Tibial nerve (tissue), 4 donors: Measurements from ENCODE around the gene CAVIN1.

Source experiments
- EP300 ChIP-seq, 2 donors: sonication (generic); formaldehyde crosslinking; IDR thresholded peaks; one replicate each; pipeline ENCODE4 v1.6.1; 2017; ENCODE audit warnings: antibody characterized with exemption in 2 of 2, mild to moderate bottlenecking in 1 of 2
- POLR2A ChIP-seq, 2 donors: fragments of 450-650 bp; IDR thresholded peaks; one replicate each; pipeline ENCODE4 v1.6.1; 2017; ENCODE audit warnings: antibody characterized with exemption in 2 of 2, mild to moderate bottlenecking in 2 of 2, moderate library complexity in 2 of 2
- TF ChIP-seq, protein P1 (sequence below), 5 experiments: fragments of 200-600 bp in 3 of 5; fragments of 450-650 bp in 2 of 5; sonication (generic) in 3 of 5; IDR thresholded peaks; one replicate each; pipeline ENCODE4 v1.5.1; 2016 to 2019; ENCODE audit warnings: antibody characterized with exemption in 5 of 5, mild to moderate bottlenecking in 3 of 5, moderate library complexity in 2 of 5

DNA sequence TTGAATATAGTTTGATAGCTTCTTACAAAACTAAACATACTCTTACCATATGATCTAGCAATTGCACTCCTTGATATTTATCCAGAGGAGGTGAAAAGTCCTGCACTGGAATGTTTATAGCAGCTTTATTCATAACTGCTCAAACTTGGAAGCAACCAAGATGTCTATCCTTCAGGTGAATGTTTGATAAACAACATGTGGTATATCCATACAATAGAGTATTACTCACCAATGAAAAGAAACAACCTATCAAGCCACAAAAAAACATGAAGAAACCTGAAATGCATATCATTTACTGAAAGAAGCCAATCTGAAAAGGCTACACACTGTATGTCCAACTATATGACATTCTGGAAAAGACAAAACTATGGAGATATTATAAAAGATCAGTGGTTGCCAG is 50.9 kb downstream of the CAVIN1 start:
- TF ChIP-seq POLR2A (IDR thresholded peaks at IDR 0.05) (no peak), EP300 (IDR thresholded peaks at IDR 0.05) (no peak)
- TF ChIP-seq, protein P1, sequence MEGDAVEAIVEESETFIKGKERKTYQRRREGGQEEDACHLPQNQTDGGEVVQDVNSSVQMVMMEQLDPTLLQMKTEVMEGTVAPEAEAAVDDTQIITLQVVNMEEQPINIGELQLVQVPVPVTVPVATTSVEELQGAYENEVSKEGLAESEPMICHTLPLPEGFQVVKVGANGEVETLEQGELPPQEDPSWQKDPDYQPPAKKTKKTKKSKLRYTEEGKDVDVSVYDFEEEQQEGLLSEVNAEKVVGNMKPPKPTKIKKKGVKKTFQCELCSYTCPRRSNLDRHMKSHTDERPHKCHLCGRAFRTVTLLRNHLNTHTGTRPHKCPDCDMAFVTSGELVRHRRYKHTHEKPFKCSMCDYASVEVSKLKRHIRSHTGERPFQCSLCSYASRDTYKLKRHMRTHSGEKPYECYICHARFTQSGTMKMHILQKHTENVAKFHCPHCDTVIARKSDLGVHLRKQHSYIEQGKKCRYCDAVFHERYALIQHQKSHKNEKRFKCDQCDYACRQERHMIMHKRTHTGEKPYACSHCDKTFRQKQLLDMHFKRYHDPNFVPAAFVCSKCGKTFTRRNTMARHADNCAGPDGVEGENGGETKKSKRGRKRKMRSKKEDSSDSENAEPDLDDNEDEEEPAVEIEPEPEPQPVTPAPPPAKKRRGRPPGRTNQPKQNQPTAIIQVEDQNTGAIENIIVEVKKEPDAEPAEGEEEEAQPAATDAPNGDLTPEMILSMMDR (IDR thresholded peaks at IDR 0.05) = no peak
